Calu3 (cell line): ENCODE measurements around the gene TOB1. TPM values are rescaled to one million over a fixed set of nuclear protein-coding genes. Genes with fewer than 3 reads are reported as not detected.

ENCODE experiments used
- BruUV-seq: library from RNA; stranded (reverse); fragments of 400-500 nt; replicated peaks from 2 replicates; lab custom pipeline; 2021; lab: Mats Ljungman, UMichigan
- CTCF ChIA-PET: fragments of 300-600 bp; sonication (Branson Sonifier 250); formaldehyde crosslinking; loops from one replicate; lab custom pipeline; 2022; ENCODE audit warnings: antibody characterized with exemption; lab: Charles Lee
- DNase-seq: peaks from one replicate; pipeline ENCODE4 v3.0.0; 2022
- H3K27ac Mint-ChIP-seq: one replicate; pipeline ENCODE4 v1.8.0; 2022; ENCODE audit warnings: mixed read lengths; ENCODE audit not compliant: unreplicated experiment
- H3K27me3 Mint-ChIP-seq: one replicate; pipeline ENCODE4 v1.8.0; 2022; ENCODE audit warnings: mixed read lengths; ENCODE audit not compliant: unreplicated experiment
- H3K36me3 Mint-ChIP-seq: one replicate; pipeline ENCODE4 v1.8.0; 2022; ENCODE audit warnings: mild to moderate bottlenecking, moderate library complexity, mixed read lengths; ENCODE audit not compliant: insufficient read depth, unreplicated experiment
- H3K4me1 Mint-ChIP-seq: one replicate; pipeline ENCODE4 v1.8.0; 2022; ENCODE audit warnings: mild to moderate bottlenecking, low read depth, mixed read lengths; ENCODE audit not compliant: unreplicated experiment
- H3K4me3 Mint-ChIP-seq: one replicate; pipeline ENCODE4 v1.8.0; 2022; ENCODE audit warnings: mild to moderate bottlenecking, low read depth, moderate library complexity, mixed read lengths; ENCODE audit not compliant: unreplicated experiment
- H3K9me3 Mint-ChIP-seq: one replicate; pipeline ENCODE4 v1.8.0; 2022; ENCODE audit warnings: low read depth, mixed read lengths; ENCODE audit not compliant: unreplicated experiment
- intact Hi-C: fragments of 100-400 bp; cut with micrococcal nuclease; formaldehyde crosslinking; loops from one replicate; pipeline ENCODE4 v1.10.0; 2022; ENCODE audit not compliant: unreplicated experiment
- total RNA-seq: library from RNA; stranded (reverse); gene quantifications from 2 replicates; pipeline ENCODE4 v1.2.3, GENCODE V29; 2022
- TF ChIP-seq, protein P1 (sequence below): fragments of 200-600 bp; IDR thresholded peaks from one replicate; pipeline ENCODE4 v1.8.0; 2022; ENCODE audit warnings: antibody characterized with exemption; ENCODE audit not compliant: unreplicated experiment

The TOB1 gene
- total RNA-seq, 1 experiment from 2014 or later, result 177 TPM

- Mint-ChIP-seq H3K27ac (no peak overlapping the region), H3K4me1 (peaks cover 20% of the 10 kb centered on the region), H3K9me3 (no peaks in the 10 kb centered on the region), H3K4me3 (no peak overlapping the region), H3K27me3 (no peaks in the 10 kb centered on the region), H3K36me3 (no peaks in the 10 kb centered on the region)
- no TSS peak for BruUV-seq
- TF ChIP-seq, protein P1, sequence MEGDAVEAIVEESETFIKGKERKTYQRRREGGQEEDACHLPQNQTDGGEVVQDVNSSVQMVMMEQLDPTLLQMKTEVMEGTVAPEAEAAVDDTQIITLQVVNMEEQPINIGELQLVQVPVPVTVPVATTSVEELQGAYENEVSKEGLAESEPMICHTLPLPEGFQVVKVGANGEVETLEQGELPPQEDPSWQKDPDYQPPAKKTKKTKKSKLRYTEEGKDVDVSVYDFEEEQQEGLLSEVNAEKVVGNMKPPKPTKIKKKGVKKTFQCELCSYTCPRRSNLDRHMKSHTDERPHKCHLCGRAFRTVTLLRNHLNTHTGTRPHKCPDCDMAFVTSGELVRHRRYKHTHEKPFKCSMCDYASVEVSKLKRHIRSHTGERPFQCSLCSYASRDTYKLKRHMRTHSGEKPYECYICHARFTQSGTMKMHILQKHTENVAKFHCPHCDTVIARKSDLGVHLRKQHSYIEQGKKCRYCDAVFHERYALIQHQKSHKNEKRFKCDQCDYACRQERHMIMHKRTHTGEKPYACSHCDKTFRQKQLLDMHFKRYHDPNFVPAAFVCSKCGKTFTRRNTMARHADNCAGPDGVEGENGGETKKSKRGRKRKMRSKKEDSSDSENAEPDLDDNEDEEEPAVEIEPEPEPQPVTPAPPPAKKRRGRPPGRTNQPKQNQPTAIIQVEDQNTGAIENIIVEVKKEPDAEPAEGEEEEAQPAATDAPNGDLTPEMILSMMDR, result no peak
- intact Hi-C loops, result loop anchor here (10.0 kb wide), 1 partner anchor 153 kb away; no protein-coding TSS in a partner anchor
- CTCF ChIA-PET, result interaction anchor here (1.6 kb wide), 1 partner anchor 109 kb away, joined by 7 read pairs; no protein-coding TSS in a partner anchor
- DNase-seq, result no peak
Observed at GRCh38 chr17:50847566-50847965, 18.6 kb downstream of the TOB1 start.

GRCh38 chr17:50845240-50846147, 20.7 kb downstream of the TOB1 start:
- no peak for DNase-seq
- H3K9me3 Mint-ChIP-seq, result no peaks in the 10 kb centered on the region
- intact Hi-C loops, result loop anchor here (10.0 kb wide), 1 partner anchor 151 kb away; no protein-coding TSS in a partner anchor
- H3K4me3 Mint-ChIP-seq, result no peak overlapping the region
- no TSS peak for BruUV-seq
- H3K36me3 Mint-ChIP-seq, result no peaks in the 10 kb centered on the region
- H3K27ac Mint-ChIP-seq, result no peak overlapping the region
- peaks cover 8% of the 10 kb centered on the region for H3K4me1 Mint-ChIP-seq
- H3K27me3 Mint-ChIP-seq, result no peaks in the 10 kb centered on the region
- TF ChIP-seq, protein P1, result no peak
- CTCF ChIA-PET, result interaction anchor here (0.6 to 1.4 kb wide), 3 partner anchors 63 to 140 kb away, joined by 3 to 10 read pairs (median 4); no protein-coding TSS in a partner anchor

GRCh38 chr17:50844117-50844700, 21.9 kb downstream of the TOB1 start:
- CTCF ChIA-PET, result interaction anchor here (0.5 to 1.4 kb wide), 4 partner anchors 12 to 331 kb away, joined by 3 to 10 read pairs (median 4); no protein-coding TSS in a partner anchor
- H3K4me3 Mint-ChIP-seq, result no peak overlapping the region
- intact Hi-C loops, result loop anchor here (10.0 kb wide), 1 partner anchor 149 kb away; no protein-coding TSS in a partner anchor
- no peaks in the 10 kb centered on the region for H3K27me3 Mint-ChIP-seq
- H3K27ac Mint-ChIP-seq, result no peak overlapping the region
- no peaks in the 10 kb centered on the region for H3K9me3 Mint-ChIP-seq
- no peak for DNase-seq
- H3K4me1 Mint-ChIP-seq, result peaks cover 8% of the 10 kb centered on the region
- TF ChIP-seq, protein P1, result no peak
- BruUV-seq, result no TSS peak
- no peaks in the 10 kb centered on the region for H3K36me3 Mint-ChIP-seq

GRCh38 chr17:50843150-50843905, 22.8 kb downstream of the TOB1 start:
- TF ChIP-seq, protein P1, result no peak
- H3K9me3 Mint-ChIP-seq, result no peaks in the 10 kb centered on the region

More at GRCh38 chr17:50843150-50843905, 22.8 kb downstream of the TOB1 start:
- Mint-ChIP-seq H3K4me1 (peaks cover 8% of the 10 kb centered on the region), H3K27me3 (no peaks in the 10 kb centered on the region), H3K4me3 (no peak overlapping the region), H3K27ac (no peak overlapping the region), H3K36me3 (no peaks in the 10 kb centered on the region)
- no peak for DNase-seq
- no TSS peak for BruUV-seq
- intact Hi-C loops, result loop anchor here (2.0 to 10.0 kb wide), 2 partner anchors 149 to 297 kb away; partner anchors contain the start of gene SPATA20
- CTCF ChIA-PET, result interaction anchor here (2.5 kb wide), 1 partner anchor 60 kb away, joined by 29 read pairs; no protein-coding TSS in a partner anchor
